ENCODE results near the gene TEX19. TPM values are rescaled to one million over a fixed set of nuclear protein-coding genes. Genes with fewer than 3 reads are reported as not detected.

The TEX19 gene
- total RNA-seq, 1 experiment from 2014 or later, result 0.21 TPM

- no TSS peak for BruUV-seq (replicated peaks)
- CTCF ChIA-PET, result interaction anchor here (1.2 kb wide), 1 partner anchor 18 kb away, joined by 5 read pairs; the partner anchor contains the start of gene HEXD
Observed at GRCh38 chr17:82399601-82400101, 40.6 kb downstream of the TEX19 start.

GRCh38 chr17:82400206-82400605 is 41.2 kb downstream of the TEX19 start:
- no peaks in the 10 kb centered on the region for H3K9me3 ChIP-seq (ENCODE audit: control insufficient read depth, insufficient read depth, low read depth, low read length)
- no peaks in the 10 kb centered on the region for H3K27me3 ChIP-seq (ENCODE audit: control insufficient read depth, insufficient read depth, low read length)
- H3K4me3 ChIP-seq (ENCODE audit: low read depth in 2 of 2, low read length in 2 of 2), result no peak overlapping the region
- H3K27ac ChIP-seq (ENCODE audit: low read length), result no peak overlapping the region
- POLR2A ChIA-PET, result no interaction called here
- H3K36me3 ChIP-seq (ENCODE audit: control insufficient read depth, insufficient read depth, low read length), result no peaks in the 10 kb centered on the region
- intact Hi-C loops (cut with micrococcal nuclease; ENCODE audit: unreplicated experiment), result no loop called here
- ATAC-seq (no peak), DNase-seq (ENCODE audit: low read depth, low spot score) (no peak)
- TSS peak; percentile 41 for BruUV-seq (replicated peaks)
- H3K4me1 ChIP-seq (ENCODE audit: control insufficient read depth, insufficient read depth, low read length), result peaks cover 7% of the 10 kb centered on the region; the same call in 1 of the 2 replicates
- in situ Hi-C loops (cut with HindIII; ENCODE audit: low pct_unique_long_range_greater_than_20kb, low sequenced_read_pairs), result no loop called here
- CTCF ChIA-PET, result no interaction called here
- TF ChIP-seq POLR2AphosphoS5 (IDR thresholded peaks at IDR 0.05; ENCODE audit: low read depth, low read length) (no peak), TCF7L2 (IDR thresholded peaks at IDR 0.05; ENCODE audit: low read depth, low read length) (no peak), REST (IDR thresholded peaks at IDR 0.05; ENCODE audit: insufficient read depth in 1 of 2, low read depth in 2 of 2, low read length in 1 of 2) (no peak), SIN3A (IDR thresholded peaks at IDR 0.05; ENCODE audit: borderline replicate concordance, insufficient read depth, low read depth, low read length) (no peak), CTCF (IDR thresholded peaks at IDR 0.05) (no peak)

More at GRCh38 chr17:82399601-82400101, 40.6 kb downstream of the TEX19 start:
- Histone ChIP-seq H3K4me1 (ENCODE audit: control insufficient read depth, insufficient read depth, low read length) (peaks cover 7% of the 10 kb centered on the region; the same call in 1 of the 2 replicates), H3K4me3 (ENCODE audit: low read depth in 2 of 2, low read length in 2 of 2) (no peak overlapping the region), H3K36me3 (ENCODE audit: control insufficient read depth, insufficient read depth, low read length) (no peaks in the 10 kb centered on the region), H3K27ac (ENCODE audit: low read length) (no peak overlapping the region), H3K27me3 (ENCODE audit: control insufficient read depth, insufficient read depth, low read length) (no peaks in the 10 kb centered on the region), H3K9me3 (ENCODE audit: control insufficient read depth, insufficient read depth, low read depth, low read length) (no peaks in the 10 kb centered on the region)
- ATAC-seq (peak; percentile 26), DNase-seq (ENCODE audit: low read depth, low spot score) (no peak)
- in situ Hi-C loops (cut with HindIII; ENCODE audit: low pct_unique_long_range_greater_than_20kb, low sequenced_read_pairs) (no loop called here), intact Hi-C loops (cut with micrococcal nuclease; ENCODE audit: unreplicated experiment) (no loop called here)
- TF ChIP-seq REST (IDR thresholded peaks at IDR 0.05; ENCODE audit: insufficient read depth in 1 of 2, low read depth in 2 of 2, low read length in 1 of 2), result no peak
- TF ChIP-seq POLR2AphosphoS5 (IDR thresholded peaks at IDR 0.05; ENCODE audit: low read depth, low read length), result no peak
- TF ChIP-seq TCF7L2 (IDR thresholded peaks at IDR 0.05; ENCODE audit: low read depth, low read length), result no peak
- TF ChIP-seq CTCF (IDR thresholded peaks at IDR 0.05), result no peak
- TF ChIP-seq SIN3A (IDR thresholded peaks at IDR 0.05; ENCODE audit: borderline replicate concordance, insufficient read depth, low read depth, low read length), result no peak
- POLR2A ChIA-PET, result no interaction called here
